Hippocampal formation (tissue), 2 donors: Measurements from ENCODE around the gene COL21A1.

Experiments
- DNase-seq, 2 donors: peaks; one replicate each; lab custom pipeline; 2025; lab: John Stamatoyannopoulos, UW

COL21A1 gene

DNA sequence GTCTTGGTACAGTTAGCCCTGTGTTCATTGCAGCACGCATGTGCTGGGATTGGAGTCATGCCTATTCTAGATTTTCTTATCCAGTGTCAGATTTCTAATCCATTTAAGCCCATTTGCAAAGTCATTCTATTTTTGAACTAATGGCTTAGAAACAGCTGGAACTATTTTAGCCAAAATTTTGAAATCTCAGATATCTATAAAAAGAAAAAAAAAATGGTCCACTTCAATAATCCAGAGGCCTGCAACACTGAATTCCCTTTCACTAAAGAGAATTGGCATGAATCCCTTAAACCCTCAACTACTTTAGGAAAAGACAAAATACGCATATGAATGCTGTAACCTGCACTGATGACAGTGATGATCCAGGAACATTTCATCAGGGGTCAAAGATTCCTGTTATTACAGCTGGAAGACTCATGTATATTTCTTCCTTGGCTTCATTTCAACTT, 1.5 kb downstream of the COL21A1 start:
- no peak for DNase-seq

DNA sequence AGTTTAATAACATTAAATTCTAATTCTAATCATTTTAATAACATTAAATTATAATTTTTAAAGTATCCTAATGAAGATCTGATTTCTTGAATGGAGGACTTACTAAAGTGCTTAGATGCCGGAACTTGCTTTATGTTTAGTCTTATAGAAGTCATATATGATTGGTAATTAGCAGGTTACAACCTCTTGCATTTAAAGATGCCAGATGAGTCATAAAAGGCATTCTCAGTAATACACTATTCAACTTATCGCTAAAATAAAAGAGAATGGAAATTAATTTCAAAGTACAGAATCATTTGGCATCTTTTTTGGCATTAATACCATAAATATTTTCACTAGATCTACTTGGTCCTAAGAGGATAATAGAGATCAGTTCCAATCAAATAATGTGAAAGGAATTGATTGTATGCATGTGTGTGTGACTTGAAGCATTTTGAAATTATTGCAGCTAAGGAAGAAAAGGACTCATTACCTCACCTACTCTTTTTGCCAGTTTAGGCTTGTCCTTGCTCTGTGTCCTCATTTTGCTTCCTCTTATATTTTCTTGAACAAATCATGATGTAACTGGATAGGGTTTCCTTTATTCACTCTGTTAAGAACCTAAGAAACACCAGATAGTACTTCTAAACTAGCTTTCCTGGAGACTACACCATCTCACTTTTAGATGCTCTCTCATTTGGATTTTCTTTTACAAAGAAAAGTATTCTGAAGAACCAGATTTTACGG, 2.7 kb downstream of the COL21A1 start:
- DNase-seq = no peak

DNA sequence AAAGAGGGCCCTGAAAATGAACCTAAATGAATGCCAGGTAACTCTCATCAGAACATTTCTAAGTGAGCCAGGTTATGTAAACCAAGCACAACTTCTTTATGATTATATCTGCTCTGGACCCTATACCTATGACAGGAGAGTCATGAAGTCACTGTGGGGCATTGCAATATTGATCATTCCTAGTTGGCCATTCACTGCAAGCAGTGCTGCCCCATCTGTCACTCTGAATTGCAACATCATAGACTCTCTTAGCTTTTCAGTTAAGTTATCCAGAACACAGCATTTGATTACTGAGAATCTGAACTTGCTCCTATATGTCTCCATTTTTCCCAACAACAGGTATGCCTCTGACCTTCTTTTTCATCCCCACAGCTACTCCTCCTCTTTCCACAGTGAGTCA, 3.3 kb downstream of the COL21A1 start:
- DNase-seq = no peak

DNA sequence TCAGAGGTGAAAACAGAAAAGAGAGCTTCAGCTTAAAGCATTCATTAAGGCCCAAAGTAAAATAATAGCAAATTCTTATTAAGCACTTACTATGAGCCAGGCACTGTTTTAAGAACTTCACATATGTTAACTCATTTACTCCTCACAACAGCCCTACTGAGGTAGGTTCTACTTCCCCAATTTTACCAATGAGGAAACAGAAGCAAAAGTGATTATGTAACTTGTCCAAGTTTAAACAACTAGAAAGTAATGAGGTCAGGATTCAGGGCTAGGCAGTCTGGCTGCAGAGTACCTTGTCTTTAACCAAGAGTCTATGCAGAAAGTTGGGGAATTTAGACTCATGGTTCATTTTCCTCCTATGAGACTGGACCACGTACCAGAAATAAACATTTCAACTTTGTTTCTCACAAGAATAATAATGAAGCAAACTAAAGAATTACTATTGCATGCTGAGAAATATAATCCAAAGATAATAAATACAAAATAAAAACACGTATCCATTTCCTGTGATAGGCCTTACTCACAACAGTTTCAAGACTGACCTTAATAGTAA, 3.8 kb downstream of the COL21A1 start:
- no peak for DNase-seq

DNA sequence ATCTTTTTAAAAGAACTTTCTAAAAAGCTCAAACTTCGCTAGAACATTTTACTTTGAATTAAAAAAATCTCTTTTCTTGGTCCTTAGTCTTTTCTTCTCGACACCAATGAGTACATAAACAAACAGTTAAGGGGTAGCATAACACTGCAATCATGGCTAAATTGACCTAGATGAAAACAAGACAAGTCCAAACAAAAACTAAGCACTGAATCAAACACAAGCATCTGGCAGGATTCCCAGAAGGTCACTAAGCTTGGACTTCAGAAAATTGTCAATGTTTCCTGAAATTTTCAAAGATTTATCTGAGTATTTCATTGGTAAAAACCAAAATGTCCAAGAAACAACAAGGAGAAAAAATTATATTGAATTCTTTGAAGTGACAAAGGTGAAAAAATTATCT, 5.0 kb downstream of the COL21A1 start:
- peak in 1 of 2 donors; percentile 33 for DNase-seq

DNA sequence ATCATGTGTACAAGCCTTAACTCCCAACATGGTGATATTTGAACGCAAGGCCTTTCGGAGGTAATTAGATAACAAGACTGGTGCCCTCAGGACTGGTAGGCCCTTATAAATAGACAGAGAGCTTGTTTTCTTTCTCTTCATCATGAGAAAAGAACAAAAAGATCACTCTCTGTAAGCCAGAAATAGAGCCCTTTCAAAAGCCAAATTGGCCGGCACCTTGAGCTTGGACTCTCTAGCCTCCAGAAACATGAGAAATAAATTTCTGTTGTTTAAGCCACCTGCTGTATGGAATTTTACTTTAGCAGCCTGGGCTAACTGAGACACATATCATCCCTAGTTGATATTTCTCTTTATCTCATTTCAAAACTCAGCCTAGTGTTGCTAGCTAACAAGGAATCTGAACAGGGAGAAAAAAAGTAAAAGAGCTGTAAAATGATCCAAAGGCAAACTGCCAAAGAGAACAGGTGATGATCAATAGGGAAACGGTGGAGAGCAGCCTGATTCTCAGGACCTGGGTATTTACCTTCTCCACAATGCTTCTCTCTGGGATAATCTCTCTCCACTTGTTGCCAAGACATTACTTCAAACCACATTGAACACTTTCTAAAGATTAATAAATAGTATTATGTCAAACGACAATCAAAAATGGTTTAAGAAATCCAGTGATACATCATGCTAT, 6.1 kb downstream of the COL21A1 start:
- no peak for DNase-seq

DNA sequence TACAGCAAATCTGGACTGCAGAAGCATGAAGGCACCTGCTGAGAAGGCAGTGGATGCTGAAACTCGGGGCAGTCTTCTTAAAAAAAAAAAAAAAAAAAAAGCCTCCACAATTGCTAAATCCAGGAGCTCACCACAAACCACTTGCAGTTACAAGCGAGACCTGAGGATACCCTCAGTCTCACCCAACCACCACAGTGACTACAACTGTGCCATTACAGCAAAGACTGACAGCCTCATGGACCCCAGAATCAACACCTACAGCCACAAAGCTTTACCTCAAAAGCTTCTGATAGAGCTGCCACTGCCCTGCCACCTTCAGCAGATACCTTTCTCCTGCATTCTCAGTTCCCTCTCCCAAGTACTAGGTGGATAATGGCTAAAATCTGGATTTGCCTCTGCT, 9.0 kb downstream of the COL21A1 start:
- DNase-seq = no peak

DNA sequence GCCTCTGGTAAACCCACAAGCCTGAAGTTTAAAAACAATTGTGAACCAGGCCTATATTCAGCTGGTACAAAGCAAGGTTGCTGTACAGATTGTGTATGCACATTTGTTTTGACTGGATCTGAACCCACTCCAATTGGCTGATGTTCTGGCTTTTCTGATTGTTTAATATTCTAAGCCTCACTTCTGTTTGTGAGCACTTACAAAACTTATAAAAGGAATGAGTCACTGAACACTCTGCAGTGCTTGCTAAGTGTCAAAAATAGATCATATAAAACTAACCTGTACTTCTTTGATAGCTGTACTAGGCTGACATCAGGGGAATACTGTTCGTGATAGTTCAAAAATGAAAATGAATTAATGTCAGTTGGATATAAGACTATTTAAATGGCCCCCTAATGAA, 12.1 kb downstream of the COL21A1 start:
- no peak for DNase-seq

DNA sequence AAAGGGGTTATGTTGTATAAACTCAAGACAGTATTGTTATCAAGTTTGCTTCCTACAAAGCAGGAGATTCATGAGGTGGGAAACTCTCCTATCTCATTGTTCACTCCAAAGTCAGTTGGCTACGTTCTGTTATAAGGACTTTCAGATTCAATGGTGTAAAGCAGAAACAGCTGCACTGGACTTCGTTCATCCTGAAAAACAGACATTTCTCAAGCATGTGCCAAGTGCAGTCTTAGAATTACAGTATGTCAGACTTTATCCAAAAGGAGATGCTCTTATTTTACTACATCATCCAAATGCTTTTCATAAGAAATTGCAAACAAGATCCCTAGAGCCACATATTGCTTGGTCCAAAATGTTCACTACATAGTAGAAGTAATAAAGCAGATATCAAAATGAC, 14.9 kb downstream of the COL21A1 start:
- no peak for DNase-seq

DNA sequence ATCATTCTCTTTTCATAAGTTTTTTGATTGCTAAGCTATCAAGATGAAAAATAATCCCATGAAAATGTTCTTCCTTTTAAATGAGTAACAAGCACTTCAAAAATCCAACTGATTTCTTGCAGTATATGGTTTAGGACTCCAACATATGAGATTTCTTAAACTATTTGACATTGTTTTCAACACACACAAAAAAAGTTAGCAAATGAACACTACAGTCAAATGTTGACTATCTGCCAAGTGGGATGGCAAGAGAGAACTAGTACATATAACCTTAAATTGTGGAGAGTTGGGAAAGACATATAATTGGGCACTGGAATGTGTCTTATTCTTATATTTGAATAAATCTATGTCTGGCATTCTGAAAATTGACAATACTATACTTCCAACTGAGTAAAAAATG, 15.6 kb downstream of the COL21A1 start:
- DNase-seq = no peak

DNA sequence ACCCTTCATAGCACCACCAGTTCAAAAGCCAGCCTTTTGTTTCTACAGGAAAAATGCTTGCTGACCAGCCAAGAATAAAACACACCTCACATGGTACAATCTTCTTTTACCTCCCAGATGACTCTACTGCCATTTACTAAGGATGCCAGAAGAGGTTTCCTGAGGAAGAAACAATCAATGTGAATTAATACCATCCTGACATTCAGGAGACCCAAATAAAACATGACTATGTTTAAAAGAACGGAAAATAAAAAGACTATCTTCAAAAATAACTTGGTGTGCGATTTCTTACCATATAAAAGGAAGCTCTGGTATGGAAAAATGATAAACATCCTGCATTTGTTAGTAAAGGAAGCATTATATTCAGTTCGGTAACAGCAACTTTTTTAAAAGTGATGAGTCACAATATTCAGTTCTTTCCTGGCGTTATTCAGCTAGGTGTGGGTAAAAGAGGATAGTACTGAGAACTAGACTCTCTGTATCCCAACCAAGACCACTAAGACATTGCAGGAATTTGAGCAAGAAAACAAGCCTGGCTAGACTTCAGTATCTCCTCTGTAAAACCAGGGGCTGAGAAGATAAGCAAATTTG, 16.3 kb downstream of the COL21A1 start:
- no peak for DNase-seq

DNA sequence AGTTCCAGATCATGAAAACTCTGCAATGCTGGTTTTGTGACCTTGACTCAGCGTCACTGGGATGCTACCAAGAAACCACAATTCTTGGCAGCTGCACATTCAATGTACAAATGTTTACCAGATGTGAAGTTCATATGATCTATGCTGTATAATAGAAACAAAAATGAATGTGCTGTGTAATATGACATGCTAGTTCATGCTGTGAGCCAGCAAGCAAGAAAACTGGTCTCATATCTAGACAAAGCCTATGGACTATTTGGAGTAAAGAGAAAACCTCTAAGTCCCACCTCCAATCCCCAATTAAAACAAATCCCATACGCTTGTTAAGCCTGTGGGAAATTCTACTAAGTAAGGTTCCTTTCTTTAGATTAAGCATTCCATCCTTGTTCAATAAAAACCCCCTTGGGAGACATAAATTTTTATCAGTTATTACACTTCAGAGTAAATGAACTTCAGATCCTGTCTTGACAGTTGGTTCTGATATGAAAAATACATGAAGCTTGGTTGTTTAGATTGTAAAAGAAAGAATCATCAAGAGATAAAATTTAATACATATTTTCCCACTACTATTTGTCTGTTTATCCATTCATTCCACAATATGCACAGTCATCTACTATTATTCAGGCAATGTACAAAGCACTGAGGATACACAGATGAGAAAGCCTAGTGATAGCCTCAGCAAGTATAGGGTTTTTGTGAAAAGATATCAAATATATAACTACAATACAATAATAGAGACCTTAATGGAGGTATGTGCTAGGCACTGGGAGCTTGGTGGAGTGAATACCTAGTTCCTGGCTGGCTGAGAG, 20.1 kb downstream of the COL21A1 start:
- no peak for DNase-seq

DNA sequence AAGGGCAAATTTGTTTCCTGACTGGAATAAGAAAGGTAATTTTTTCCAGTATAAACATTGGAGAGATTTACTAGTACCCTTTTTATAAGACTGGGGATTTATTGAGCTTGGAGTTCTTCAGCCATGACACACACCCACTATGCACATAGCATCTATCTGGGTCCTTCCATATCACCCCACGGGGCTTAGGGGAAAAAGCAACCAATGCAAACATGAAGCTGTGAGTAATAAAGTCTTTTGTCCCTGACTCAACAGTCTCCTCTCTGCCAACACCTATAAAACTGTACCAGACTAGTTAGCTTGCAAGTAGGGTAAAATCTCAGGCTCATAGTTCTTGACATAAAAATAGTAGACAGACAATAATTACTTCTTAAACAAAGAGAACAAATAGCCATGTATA, 23.4 kb downstream of the COL21A1 start:
- no peak for DNase-seq

DNA sequence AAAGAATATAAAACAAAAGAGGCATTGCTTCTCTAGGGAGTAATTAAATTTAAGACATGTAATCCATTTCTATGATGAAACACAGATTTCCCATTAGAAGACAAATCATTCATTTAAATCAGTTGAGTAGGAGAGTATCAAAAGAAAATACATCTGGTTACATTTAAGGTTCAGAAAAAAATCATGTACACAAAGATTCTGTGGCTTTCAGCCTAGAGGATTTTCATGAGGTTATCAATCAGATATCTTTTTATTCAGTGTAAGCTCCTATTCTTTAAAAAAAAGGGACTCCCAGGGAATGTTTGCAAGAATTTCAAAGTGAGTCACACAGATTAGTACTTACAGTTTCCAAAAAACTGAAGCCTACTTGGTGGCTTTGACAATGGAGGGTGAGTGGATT, 24.9 kb downstream of the COL21A1 start:
- DNase-seq = no peak

DNA sequence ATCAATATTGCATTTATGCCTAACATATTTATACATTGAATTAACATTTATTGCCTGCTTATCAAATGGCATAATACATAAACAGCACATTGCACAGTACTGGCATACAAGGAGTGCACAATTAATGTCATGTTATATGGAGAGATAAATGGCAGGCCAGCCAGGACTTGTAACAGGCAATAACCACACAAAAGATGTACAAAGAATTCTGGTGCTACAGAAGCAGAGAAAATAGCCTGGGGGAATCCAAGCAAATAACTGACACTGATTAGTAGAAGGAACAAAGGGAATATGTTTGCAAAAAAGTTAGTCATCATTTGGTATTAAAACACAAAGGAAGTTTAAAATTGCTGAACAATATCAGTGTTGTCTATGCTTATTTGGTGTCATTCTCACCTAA, 27.3 kb downstream of the COL21A1 start:
- DNase-seq = no peak

DNA sequence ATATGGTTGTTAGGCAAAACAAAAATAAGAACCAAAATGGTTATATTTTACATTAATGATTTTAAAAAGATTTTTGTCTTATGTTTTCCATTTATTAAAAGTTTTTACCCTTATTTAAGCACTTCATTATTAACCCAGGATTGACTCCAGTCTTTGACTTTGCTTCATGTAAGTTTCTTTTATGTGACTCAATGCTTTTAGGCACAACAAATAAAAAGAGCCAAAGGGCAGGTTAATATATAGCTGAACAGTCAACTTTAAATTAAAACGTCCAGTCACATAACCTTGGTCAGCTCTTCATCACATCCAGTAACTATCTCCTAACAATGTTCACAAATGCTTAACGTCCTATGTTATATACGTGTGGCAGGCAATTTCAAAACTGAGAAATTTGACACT, 32.7 kb downstream of the COL21A1 start:
- no peak for DNase-seq

DNA sequence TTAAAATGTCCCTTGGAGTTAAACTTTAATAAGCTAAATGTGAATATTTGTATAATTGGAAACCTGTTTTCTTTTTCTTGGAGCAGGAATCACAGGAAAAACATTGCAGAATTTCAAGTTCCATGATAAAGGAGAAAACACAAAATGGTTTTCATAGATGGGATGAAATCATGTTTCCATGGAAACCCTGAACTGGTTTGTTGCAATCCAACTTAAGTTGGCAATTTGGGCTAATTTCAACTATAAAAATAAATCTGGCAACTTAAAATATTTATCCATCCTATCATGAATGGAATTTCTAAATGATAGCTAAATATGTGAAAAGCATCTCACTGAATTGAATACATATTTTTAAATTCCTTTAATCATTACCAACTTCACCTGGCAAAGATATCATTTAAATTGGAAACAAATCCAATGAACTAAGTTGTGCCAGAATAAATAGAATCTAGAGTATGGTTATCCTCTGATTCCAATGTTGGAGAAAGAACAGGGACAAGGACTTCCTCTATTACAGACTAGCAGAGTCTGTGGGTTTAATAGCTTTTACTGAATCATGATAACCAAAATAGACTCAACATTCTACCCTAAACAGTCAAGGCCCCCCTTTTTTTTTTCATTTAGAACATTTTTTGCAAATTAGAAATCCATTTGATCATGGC, 33.2 kb downstream of the COL21A1 start:
- no peak for DNase-seq

DNA sequence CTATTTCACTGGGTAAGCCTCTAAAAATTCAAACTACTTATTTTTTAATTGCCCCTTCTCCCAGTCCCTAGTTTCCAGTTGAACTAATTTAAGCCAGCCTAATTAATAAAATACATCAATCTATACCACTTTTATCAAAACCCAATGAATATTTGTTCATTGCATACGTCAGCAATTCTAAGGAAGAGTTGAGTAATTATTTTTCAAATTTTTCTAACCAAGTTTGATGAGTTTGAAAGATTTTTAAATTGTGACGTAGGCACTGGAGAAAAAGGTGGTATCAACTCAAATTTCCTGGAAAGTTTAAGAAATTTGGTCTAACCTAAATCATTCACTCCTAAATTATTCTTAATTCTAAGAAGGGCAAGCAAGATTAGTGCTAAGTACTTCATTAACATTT, 35.7 kb downstream of the COL21A1 start:
- DNase-seq = no peak

DNA sequence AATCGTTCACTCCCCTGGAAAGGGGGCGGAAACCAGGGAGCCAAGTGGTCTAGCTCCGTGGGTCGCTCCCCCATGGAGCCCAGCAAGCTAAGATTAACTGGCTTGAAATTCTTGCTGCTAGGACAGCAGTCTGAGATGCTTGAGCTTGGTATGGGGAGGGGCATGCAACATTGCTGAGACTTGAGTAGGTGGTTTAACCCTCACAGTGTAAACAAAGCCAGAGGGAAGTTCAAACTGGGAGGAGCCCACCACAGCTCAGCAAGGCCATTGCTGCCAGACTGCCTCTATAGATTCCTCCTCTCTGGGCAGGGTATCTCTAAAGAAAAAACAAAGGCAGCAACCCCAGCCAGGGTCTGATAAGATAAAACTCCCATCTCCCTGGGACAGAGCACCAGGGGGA, 43.2 kb downstream of the COL21A1 start:
- no peak for DNase-seq

DNA sequence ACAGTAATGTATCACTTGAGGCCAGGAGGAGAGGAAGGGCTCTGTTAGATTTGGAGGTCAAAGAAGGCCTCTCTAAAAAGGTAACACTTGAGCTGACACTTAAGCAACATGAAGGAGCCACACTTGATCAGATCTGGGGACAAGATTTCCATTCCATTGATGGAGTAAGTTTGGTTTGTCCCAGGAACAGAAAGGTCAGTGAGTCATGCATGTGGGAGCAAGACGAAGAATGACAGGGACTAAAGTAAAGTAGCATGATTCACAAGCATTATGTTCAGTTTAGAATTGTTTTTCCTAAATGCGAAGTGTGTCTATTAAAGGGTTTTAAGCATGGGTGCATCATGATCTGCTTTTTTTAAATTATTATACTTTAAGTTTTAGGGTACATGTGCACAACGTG, 47.4 kb downstream of the COL21A1 start:
- no peak for DNase-seq

DNA sequence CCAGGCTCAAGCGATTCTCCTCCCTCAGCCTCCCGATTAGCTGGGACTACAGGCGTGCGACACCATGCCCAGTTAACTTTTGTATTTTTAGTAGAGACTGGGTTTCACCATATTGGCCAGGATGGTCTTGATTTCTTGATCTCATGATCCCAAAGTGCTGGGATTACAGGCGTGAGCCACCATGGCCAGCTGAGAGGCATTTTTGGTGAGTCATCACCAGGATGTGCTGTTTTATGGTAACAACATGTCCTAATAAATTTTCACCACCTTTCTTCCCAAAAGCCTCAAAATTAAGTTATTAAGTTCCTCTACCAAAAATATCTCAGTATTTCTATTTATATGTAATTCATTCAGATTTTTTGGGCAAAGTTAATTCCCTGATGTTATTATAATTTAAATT, 53.5 kb downstream of the COL21A1 start:
- no peak for DNase-seq

DNA sequence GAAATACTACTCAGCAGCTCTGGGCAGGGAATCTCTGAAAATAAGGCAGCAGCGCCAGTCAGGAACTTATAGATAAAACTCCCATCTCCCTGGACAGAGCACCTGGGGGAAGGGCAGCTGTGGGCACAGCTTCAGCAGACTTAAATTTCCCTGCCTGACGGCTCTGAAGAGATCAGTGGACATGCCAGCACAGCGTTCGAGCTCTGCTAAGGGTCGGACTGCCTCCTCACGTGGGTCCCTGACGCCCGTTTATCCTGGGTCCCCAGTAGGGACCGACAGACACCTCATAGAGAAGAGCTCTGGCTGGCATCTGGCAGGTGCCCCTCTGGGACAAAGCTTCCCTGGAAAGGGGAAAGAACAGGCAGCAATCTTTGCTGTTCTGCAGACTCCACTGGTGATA, 59.0 kb downstream of the COL21A1 start:
- DNase-seq = no peak
